ENCODE results near the gene PACSIN2.
A peak's percentile ranks its signal among the peaks of the same experiment; 100 is the strongest.
"Not testable (repeated sequence)": the region's sequence is repeated elsewhere in the genome, so short reads cannot be mapped to it uniquely, and the experiment has no call there.

PACSIN2 gene

DNA sequence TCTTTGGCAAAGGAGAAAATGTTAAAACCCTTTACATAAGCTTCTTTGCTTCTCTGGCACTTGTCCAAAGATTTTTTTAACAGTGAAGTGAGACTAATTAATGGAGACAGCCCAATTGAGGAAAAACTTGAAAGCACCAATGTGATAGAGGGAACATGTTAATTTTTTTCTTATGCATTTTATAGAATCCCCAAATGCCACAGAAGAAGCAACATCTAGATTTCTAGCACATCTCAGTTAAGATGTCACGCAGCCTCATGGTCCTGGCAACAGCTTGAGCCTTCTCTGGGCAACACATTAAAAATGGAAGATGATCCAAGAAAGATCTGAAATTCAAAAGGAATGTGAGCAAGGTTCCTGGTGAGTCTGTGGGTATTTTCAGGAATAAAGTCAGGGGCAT is 48.5 kb downstream of the PACSIN2 start:
- Histone ChIP-seq H3K27ac (ENCODE audit: low read depth, low read length) (no peak overlapping the region), H3K4me1 (ENCODE audit: control insufficient read depth, insufficient read depth, low read length, unreplicated experiment) (peaks cover 11% of the 10 kb centered on the region), H3K27me3 (ENCODE audit: insufficient read depth, low read length) (no peaks in the 10 kb centered on the region), H3K4me3 (ENCODE audit: low read depth, low read length) (no peak overlapping the region), H3K79me2 (ENCODE audit: control insufficient read depth, insufficient read depth, low read length, unreplicated experiment) (peaks cover 50% of the 10 kb centered on the region), H2AFZ (ENCODE audit: low read length, unreplicated experiment) (no peak overlapping the region), H3K36me3 (ENCODE audit: insufficient read depth, low read length) (no peaks in the 10 kb centered on the region)

DNA sequence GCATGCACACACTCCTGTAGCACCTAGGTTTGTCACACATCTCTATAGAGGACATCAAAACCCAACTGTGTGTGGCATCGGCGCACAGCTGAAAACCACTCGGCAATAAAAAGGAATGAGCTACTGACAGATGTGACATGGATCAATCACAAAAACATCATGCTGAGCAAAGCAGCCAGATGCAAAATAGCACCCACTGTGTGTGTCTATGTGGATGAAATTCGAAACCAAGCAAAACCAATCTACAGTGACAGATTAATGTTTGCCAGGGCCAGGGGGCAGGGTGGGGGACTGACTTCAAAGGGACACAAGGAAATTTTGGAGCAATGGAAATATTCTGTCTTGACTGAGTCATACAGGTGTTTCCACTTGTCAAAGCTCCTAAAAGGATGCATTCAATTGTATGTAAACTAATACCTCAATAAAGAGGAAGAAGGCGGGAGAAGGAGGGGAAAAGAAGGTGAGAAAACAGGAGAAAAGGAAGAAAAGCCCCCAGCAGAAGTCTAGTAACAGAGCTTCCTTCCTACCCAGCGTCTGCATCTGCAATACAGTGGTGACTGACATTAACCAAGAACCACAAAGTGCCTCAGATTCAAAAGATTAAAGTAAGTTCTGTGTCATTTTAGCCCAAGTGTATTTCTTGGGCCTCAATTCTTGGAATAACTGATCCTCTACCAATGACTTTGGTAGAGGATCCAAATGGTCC is 49.8 kb downstream of the PACSIN2 start:
- Histone ChIP-seq H3K4me3 (ENCODE audit: low read depth, low read length) (no peak overlapping the region), H3K27ac (ENCODE audit: low read depth, low read length) (no peak overlapping the region)

DNA sequence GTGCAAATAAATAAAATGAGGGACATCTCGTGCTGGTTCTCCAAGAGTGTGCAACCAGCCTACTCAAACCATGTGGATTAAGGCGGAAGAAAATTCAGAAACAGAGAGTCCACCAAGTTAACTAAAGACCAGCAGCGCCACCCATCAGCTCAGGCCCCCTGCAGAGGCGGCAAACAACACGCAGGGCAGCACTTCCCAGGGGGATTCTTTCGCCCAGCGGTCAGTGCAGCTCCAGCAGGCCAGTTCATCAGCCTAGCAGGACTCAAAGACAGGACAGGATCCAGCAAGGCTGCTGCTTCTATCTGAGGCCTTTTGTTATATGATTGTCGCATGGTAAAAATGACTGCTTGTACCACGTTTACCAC is 51.7 kb downstream of the PACSIN2 start:
- no peak overlapping the region for H3K27ac ChIP-seq (ENCODE audit: low read depth, low read length)
- H3K4me1 ChIP-seq (ENCODE audit: control insufficient read depth, insufficient read depth, low read length, unreplicated experiment): peaks cover 11% of the 10 kb centered on the region
- H3K27me3 ChIP-seq (ENCODE audit: insufficient read depth, low read length): no peaks in the 10 kb centered on the region
- H3K36me3 ChIP-seq (ENCODE audit: insufficient read depth, low read length): 0 out of 2 replicates have a peak, but pooled peaks cover 1% of the 10 kb centered on the region
- no peak overlapping the region for H2AFZ ChIP-seq (ENCODE audit: low read length, unreplicated experiment)
- no peak overlapping the region for H3K4me3 ChIP-seq (ENCODE audit: low read depth, low read length)
- peaks cover 50% of the 10 kb centered on the region for H3K79me2 ChIP-seq (ENCODE audit: control insufficient read depth, insufficient read depth, low read length, unreplicated experiment)

More for the DNA sequence above, 49.8 kb downstream of the PACSIN2 start:
- H3K79me2 ChIP-seq (ENCODE audit: control insufficient read depth, insufficient read depth, low read length, unreplicated experiment): peaks cover 53% of the 10 kb centered on the region
- no peaks in the 10 kb centered on the region for H3K27me3 ChIP-seq (ENCODE audit: insufficient read depth, low read length)
- H3K4me1 ChIP-seq (ENCODE audit: control insufficient read depth, insufficient read depth, low read length, unreplicated experiment): peaks cover 15% of the 10 kb centered on the region
- no peak overlapping the region for H2AFZ ChIP-seq (ENCODE audit: low read length, unreplicated experiment)
- H3K36me3 ChIP-seq (ENCODE audit: insufficient read depth, low read length): no peaks in the 10 kb centered on the region

DNA sequence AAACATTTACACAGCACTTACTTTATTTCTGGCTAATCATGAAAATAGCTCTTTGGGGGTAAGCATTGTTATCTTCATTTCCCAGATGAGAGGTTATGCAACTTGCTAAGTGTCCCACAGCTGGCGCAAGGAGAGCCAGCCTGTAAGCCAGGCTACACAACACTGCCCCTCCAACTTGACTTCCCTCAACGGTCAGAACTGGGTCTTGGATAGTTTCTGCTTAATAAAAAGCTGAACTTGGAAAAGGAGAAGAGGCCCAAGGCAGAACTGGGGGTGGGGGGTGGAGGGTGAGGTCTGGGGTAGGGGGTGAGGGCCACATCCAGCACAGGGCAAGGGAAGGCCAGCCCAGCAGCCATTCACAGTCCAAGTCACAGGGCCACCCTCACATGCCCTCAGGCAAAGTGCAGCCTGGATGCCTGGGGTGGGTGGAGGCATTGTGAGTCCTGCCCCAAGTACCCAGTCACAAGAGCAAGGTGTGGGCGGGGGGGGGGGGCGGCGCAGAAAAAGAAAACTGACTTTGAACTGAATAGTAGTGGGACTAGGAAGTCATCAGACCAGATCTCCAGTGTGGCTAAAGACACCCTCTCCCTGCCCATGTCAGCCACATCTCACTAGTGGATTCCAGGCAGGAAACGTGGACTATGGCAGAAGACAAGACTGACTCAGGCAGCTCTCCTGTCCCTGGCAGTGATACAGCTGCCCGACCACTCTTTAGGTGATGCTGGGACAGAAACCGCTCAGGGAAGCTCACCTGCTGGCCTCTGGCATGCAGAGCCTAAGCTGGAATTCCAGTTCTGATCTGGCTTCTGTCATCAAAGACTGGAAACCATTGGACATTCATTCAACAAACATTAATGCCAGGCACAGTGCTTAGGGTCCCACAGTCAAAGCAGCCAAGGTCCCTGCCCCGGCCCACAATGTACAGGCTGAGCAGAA is 52.4 kb downstream of the PACSIN2 start:
- Histone ChIP-seq H3K36me3 (ENCODE audit: insufficient read depth, low read length) (0 out of 2 replicates have a peak, but pooled peaks cover 3% of the 10 kb centered on the region), H2AFZ (ENCODE audit: low read length, unreplicated experiment) (no peak overlapping the region), H3K4me1 (ENCODE audit: control insufficient read depth, insufficient read depth, low read length, unreplicated experiment) (peaks cover 11% of the 10 kb centered on the region), H3K4me3 (ENCODE audit: low read depth, low read length) (no peak overlapping the region), H3K27ac (ENCODE audit: low read depth, low read length) (no peak overlapping the region), H3K79me2 (ENCODE audit: control insufficient read depth, insufficient read depth, low read length, unreplicated experiment) (peaks cover 51% of the 10 kb centered on the region), H3K27me3 (ENCODE audit: insufficient read depth, low read length) (no peaks in the 10 kb centered on the region)

DNA sequence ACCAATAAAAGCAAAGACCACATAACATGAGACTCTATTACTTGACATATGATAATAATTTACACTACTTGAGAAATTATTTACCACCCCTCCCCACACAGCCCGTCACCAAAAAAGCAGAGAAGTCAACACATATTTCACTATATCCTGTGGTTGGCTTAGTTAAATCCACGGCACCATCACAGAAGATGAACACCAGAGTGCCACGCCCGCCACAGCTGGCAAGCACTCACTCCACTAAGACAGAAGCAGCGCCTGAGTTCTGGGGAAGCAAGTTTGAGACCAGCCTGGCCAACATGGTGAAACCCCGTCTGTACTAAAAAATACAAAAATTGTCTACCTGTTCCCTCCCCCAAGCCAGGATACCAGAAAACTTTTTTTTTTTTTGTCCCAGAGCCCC is 53.1 kb downstream of the PACSIN2 start:
- H3K36me3 ChIP-seq (ENCODE audit: insufficient read depth, low read length): 0 out of 2 replicates have a peak, but pooled peaks cover 3% of the 10 kb centered on the region
- no peak overlapping the region for H3K27ac ChIP-seq (ENCODE audit: low read depth, low read length)
- no peaks in the 10 kb centered on the region for H3K27me3 ChIP-seq (ENCODE audit: insufficient read depth, low read length)
- no peak overlapping the region for H3K4me3 ChIP-seq (ENCODE audit: low read depth, low read length)
- H3K79me2 ChIP-seq (ENCODE audit: control insufficient read depth, insufficient read depth, low read length, unreplicated experiment): peaks cover 51% of the 10 kb centered on the region
- H3K4me1 ChIP-seq (ENCODE audit: control insufficient read depth, insufficient read depth, low read length, unreplicated experiment): peaks cover 11% of the 10 kb centered on the region
- no peak overlapping the region for H2AFZ ChIP-seq (ENCODE audit: low read length, unreplicated experiment)

DNA sequence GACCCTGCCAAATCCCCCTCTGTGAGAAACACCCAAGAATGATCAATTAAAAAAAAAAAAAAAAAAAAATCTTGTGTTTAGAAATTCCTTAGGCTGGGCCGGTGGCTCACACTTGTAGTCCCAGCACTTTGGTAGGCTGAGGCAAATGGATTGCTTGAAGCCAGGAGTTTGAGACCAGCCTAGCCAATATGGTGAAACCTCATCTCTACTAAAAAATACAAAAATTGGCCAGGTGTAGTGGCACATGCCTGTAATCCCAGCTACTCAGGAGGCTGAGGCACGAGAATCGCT is 53.6 kb downstream of the PACSIN2 start:
- Histone ChIP-seq H3K79me2 (ENCODE audit: control insufficient read depth, insufficient read depth, low read length, unreplicated experiment) (peaks cover 52% of the 10 kb centered on the region), H3K4me1 (ENCODE audit: control insufficient read depth, insufficient read depth, low read length, unreplicated experiment) (peaks cover 11% of the 10 kb centered on the region)
- H3K27me3 ChIP-seq (ENCODE audit: insufficient read depth, low read length); H2AFZ ChIP-seq (ENCODE audit: low read length, unreplicated experiment); H3K36me3 ChIP-seq (ENCODE audit: insufficient read depth, low read length); H3K4me3 ChIP-seq (ENCODE audit: low read depth, low read length); H3K27ac ChIP-seq (ENCODE audit: low read depth, low read length): not testable (repeated sequence)

DNA sequence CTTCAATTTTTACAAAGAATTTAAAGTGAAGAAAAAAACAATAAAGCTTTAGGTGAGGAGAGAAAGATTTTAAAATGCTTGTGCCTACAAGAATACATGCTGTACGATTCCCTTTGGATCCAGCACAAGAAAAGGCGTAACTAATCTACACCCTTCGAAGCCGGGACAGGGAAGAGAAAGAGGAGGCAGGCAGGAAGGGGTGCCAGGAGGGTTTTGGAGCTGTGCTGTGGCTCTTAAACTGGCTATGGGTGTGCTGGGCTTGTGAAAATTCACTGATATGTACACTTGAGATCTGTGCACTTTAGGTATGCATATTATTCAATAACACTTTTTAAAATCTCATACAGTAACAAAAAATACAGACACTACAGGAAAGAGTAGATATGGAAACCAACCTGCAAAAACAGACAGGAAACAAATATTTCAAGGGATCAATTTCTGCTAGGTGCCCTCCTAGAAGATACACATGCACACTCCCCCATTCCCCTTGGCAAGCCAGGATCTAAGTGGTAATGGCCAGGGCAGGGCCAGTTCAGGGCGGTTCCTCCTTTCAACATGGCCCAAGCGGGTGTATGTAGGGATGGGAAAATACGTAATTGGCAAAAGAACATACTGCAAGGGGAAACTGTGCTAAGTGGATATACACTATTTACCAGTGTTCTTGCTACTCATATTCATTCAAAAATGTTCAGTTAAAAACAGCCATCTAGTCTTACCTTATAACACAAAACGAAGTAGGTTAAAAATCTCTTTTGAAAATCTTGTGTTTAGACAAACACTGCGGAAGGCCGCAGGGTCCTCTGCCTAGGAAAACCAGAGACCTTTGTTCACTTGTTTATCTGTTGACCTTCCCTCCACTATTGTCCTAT is 54.2 kb downstream of the PACSIN2 start:
- H3K27me3 ChIP-seq (ENCODE audit: insufficient read depth, low read length): no peaks in the 10 kb centered on the region
- peaks cover 11% of the 10 kb centered on the region for H3K4me1 ChIP-seq (ENCODE audit: control insufficient read depth, insufficient read depth, low read length, unreplicated experiment)
- H3K4me3 ChIP-seq (ENCODE audit: low read depth, low read length): no peak overlapping the region
- H3K27ac ChIP-seq (ENCODE audit: low read depth, low read length): peak overlapping the region; percentile 72
- H3K79me2 ChIP-seq (ENCODE audit: control insufficient read depth, insufficient read depth, low read length, unreplicated experiment): peaks cover 53% of the 10 kb centered on the region
- peaks cover 3% of the 10 kb centered on the region; the same call in 1 of the 2 replicates for H3K36me3 ChIP-seq (ENCODE audit: insufficient read depth, low read length)
- H2AFZ ChIP-seq (ENCODE audit: low read length, unreplicated experiment): no peak overlapping the region

DNA sequence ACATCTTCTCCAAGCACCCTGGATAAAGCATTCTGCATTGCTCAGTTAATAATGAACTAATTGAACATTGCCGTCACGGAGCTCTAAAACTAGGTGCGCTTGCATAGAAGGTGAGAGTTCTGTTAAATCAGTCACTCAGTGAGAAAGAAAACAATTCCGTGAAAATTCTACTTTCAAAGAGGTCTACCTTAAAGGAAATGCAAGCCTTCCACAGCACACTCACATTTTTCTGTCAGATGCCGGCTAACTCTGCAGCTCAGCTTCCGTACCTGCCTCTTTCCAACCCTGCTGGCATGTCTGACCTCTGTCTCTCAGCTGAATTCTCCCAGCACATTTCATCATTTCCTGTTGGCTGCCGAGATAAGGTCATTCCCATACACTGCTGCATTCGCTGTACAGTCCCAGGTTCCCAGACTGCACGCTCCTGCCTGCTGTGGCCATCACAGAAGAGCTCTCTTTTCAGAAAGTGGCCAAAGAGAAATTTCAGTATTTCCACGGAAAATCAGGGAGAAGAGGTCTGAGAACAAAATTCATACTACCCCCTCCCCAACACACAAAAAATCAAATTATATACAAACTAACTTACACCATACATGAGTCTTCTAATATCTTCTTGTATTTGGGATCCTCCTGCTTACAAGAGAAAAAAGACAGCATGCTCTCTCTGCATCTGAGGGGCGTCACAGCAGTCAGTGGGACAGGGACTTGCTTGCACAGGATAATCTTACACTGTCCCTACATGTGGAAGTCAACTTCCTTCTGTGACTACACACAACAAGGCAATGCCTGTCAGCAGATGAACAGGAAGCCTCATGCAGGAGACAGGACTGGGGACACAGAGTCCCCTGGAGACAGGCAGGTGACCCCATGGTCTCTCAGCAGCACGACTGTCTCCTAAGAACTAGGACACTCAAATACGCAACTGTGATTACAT is 55.1 kb downstream of the PACSIN2 start:
- no peak overlapping the region for H2AFZ ChIP-seq (ENCODE audit: low read length, unreplicated experiment)
- H3K36me3 ChIP-seq (ENCODE audit: insufficient read depth, low read length): peaks cover 3% of the 10 kb centered on the region; the same call in 1 of the 2 replicates
- H3K4me3 ChIP-seq (ENCODE audit: low read depth, low read length): no peak overlapping the region
- H3K4me1 ChIP-seq (ENCODE audit: control insufficient read depth, insufficient read depth, low read length, unreplicated experiment): peaks cover 11% of the 10 kb centered on the region
- no peaks in the 10 kb centered on the region for H3K27me3 ChIP-seq (ENCODE audit: insufficient read depth, low read length)
- peak overlapping the region; percentile 72 for H3K27ac ChIP-seq (ENCODE audit: low read depth, low read length)
- peaks cover 62% of the 10 kb centered on the region for H3K79me2 ChIP-seq (ENCODE audit: control insufficient read depth, insufficient read depth, low read length, unreplicated experiment)

DNA sequence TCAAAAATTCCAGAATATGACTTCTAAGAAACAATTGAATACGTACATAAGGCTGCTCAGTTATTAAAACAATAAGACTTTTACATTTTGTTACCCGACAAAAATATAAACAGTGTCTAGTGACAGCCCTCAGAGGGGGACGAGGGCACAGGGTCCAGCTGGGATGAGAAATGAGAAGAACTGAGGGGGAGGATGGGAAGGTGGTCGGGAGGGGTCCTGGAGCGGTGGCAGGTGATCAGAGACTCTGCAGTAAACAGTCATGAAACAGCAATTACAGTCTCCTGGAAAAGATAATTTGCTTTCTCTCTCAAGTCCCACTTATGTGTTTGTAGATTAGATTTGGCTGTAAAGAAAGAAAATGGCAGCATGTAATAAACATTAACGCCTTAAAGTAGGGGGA is 56.0 kb downstream of the PACSIN2 start:
- no peaks in the 10 kb centered on the region for H3K27me3 ChIP-seq (ENCODE audit: insufficient read depth, low read length)

More for the DNA sequence above, 56.0 kb downstream of the PACSIN2 start:
- Histone ChIP-seq H3K4me1 (ENCODE audit: control insufficient read depth, insufficient read depth, low read length, unreplicated experiment) (peaks cover 11% of the 10 kb centered on the region), H3K27ac (ENCODE audit: low read depth, low read length) (peak overlapping the region; percentile 72; the same call in 1 of the 2 replicates), H3K4me3 (ENCODE audit: low read depth, low read length) (no peak overlapping the region), H3K36me3 (ENCODE audit: insufficient read depth, low read length) (peaks cover 3% of the 10 kb centered on the region; the same call in 1 of the 2 replicates), H3K79me2 (ENCODE audit: control insufficient read depth, insufficient read depth, low read length, unreplicated experiment) (peaks cover 71% of the 10 kb centered on the region), H2AFZ (ENCODE audit: low read length, unreplicated experiment) (no peak overlapping the region)

Measured in ACC112 (cell line).